Testis (tissue), 2 donors: ENCODE results near the gene PRDX4.

Source experiments
- CTCF ChIP-seq, 3 experiments: fragments of 450-650 bp in 2 of 3; fragments of 200-600 bp in 1 of 3; sonication (generic) in 1 of 3; IDR thresholded peaks; one replicate each; pipeline ENCODE4 v1.5.1; 2016 to 2019; ENCODE audit warnings: antibody characterized with exemption in 3 of 3, mild to moderate bottlenecking in 2 of 3, moderate library complexity in 1 of 3
- POLR2A ChIP-seq: fragments of 450-650 bp; IDR thresholded peaks from one replicate; pipeline ENCODE4 v1.6.1; 2017; ENCODE audit warnings: antibody characterized with exemption, mild to moderate bottlenecking, moderate library complexity

GRCh38 chrX:23704673-23705206, 37.4 kb downstream of the PRDX4 start:
- no peak for TF ChIP-seq POLR2A
- TF ChIP-seq CTCF (IDR thresholded peaks at IDR 0.05): no peak
